Hepatocyte (in vitro differentiated cells): ENCODE data around the gene WNT4. TPM values are rescaled to one million over a fixed set of nuclear protein-coding genes. Genes with fewer than 3 reads are reported as not detected.
A peak's percentile ranks its signal among the peaks of the same experiment; 100 is the strongest.

Experiments
- DNase-seq: peaks from one replicate; pipeline ENCODE4 v3.0.0-alpha.2; 2016; ENCODE audit warnings: low spot score
- H2AFZ ChIP-seq: fragments of 200-600 bp; sonication (generic); 2 replicates; pipeline ENCODE4 v1.6.0; 2016; ENCODE audit warnings: antibody characterized with exemption, mild to moderate bottlenecking
- H3K27ac ChIP-seq: fragments of 200-600 bp; sonication (generic); 2 replicates; pipeline ENCODE4 v1.5.1; 2016; ENCODE audit warnings: mild to moderate bottlenecking
- H3K27me3 ChIP-seq: fragments of 200-600 bp; sonication (generic); 2 replicates; pipeline ENCODE4 v1.6.1; 2016
- H3K36me3 ChIP-seq: fragments of 200-600 bp; sonication (generic); replicated peaks from 2 replicates; pipeline ENCODE4 v1.5.1; 2016; ENCODE audit warnings: low read depth; ENCODE audit not compliant: insufficient read depth
- H3K4me1 ChIP-seq: fragments of 200-600 bp; sonication (generic); 2 replicates; pipeline ENCODE4 v1.5.1; 2016; ENCODE audit warnings: mild to moderate bottlenecking, moderate library complexity; ENCODE audit not compliant: insufficient read depth
- H3K4me2 ChIP-seq: fragments of 200-600 bp; sonication (generic); 2 replicates; pipeline ENCODE4 v1.6.0; 2016
- H3K4me3 ChIP-seq: fragments of 200-600 bp; sonication (generic); 2 replicates; pipeline ENCODE4 v1.5.1; 2016; ENCODE audit warnings: mild to moderate bottlenecking
- H3K79me2 ChIP-seq: fragments of 200-600 bp; sonication (generic); 2 replicates; pipeline ENCODE4 v1.6.0; 2017; ENCODE audit warnings: mild to moderate bottlenecking
- H3K9me2 ChIP-seq: fragments of 200-600 bp; sonication (generic); replicated peaks from 2 replicates; pipeline ENCODE4 v1.6.0; 2017; ENCODE audit warnings: mild to moderate bottlenecking; ENCODE audit not compliant: insufficient read depth
- H3K9me3 ChIP-seq: fragments of 200-600 bp; sonication (generic); 2 replicates; pipeline ENCODE4 v1.5.1; 2016; ENCODE audit warnings: low read depth, mild to moderate bottlenecking
- H4K20me1 ChIP-seq: fragments of 200-600 bp; sonication (generic); 2 replicates; pipeline ENCODE4 v1.6.0; 2016; ENCODE audit warnings: mild to moderate bottlenecking; ENCODE audit not compliant: insufficient read depth, poor library complexity, severe bottlenecking
- EZH2 ChIP-seq: fragments of 200-600 bp; sonication (generic); IDR thresholded peaks from 2 replicates; pipeline ENCODE4 v1.6.1; 2016; ENCODE audit warnings: antibody characterized with exemption, mild to moderate bottlenecking, borderline replicate concordance
- EZH2phosphoT487 ChIP-seq: fragments of 200-600 bp; sonication (generic); IDR thresholded peaks from one replicate; pipeline ENCODE4 v1.6.1; 2018; ENCODE audit warnings: antibody characterized with exemption, mild to moderate bottlenecking, low read depth, moderate library complexity; ENCODE audit not compliant: unreplicated experiment, severe bottlenecking
- WGBS: methylation state at CpG from one replicate; pipeline ENCODE4 v1.1.6; 2016; ENCODE audit warnings: low lambda C conversion rate; ENCODE audit errors: missing lambda C conversion rate; 5-methylcytosine and 5-hydroxymethylcytosine counted together
- polyA plus RNA-seq: library from polyadenylated mRNA; unstranded; fragments of >200 nt; fragmentation: Nextera tagmentation; extraction: Ambion mirVana; gene quantifications from 2 replicates; pipeline ENCODE4 v1.2.1, GENCODE V29; 2016
- total RNA-seq: library from RNA; depleted of rRNA; stranded (reverse); fragments of >200 nt; gene quantifications from 2 replicates; pipeline ENCODE4 v1.2.3, GENCODE V29; 2014
- TF ChIP-seq, protein P1 (sequence below): fragments of 200-600 bp; sonication (generic); IDR thresholded peaks from 2 replicates; pipeline ENCODE4 v1.5.1; 2016; ENCODE audit warnings: antibody characterized with exemption, mild to moderate bottlenecking; ENCODE audit not compliant: poor library complexity

The WNT4 gene
- total and polyA plus RNA-seq, 2 experiments from 2014 or later, result 1.7 to 5.1 TPM

GRCh38 chr1:22115286-22115685 is 27.6 kb downstream of the WNT4 start:
- peaks cover 39% of the 10 kb centered on the region for H4K20me1 ChIP-seq

DNA sequence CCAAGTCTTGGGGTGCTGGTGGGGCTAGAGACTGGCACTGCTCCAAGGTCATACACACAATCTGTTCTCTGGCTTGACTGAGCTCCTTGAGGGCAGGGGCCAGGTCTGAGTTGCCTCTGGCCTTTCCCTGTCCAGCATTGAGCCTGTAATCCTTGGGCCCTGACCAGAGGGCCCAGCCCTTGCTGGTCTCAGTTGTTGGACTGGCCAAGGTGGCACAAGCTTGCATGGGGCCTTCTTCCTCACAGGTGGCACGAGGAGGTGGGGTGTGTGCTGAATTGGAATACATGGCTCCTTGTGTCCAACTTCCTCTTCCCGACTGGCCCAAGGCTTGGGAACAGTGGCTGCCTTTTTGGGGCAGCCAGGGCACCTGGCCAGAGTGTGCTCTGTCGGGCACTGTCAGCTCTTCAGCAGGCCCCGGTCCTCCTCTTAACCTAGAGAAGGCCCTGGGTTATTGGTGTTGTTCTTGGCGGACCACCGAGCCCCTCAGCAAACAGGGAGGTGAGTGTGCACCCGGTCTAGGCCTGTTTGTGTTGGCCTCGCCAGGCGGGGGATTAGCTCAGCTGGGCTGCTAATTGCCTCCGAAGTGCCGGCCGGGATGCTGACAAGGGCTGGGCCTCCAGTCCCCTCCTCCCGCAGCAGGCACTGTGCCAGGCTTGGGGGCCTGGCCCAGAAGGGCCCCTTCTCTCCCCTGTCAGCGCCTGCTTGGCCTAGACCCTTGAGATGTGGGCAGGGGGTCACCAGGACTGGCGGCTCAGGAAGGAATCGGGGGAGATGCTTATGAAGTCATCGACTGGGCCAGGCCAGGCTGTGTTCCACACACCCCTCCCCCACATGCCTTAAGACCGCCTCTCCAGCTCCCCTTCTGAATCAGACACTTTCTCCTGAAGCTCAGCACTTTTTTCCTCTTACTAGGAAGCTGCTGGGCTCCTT is 28.5 kb downstream of the WNT4 start:
- H3K9me3 ChIP-seq, result no peaks in the 10 kb centered on the region
- H3K36me3 ChIP-seq, result no peaks in the 10 kb centered on the region
- no peaks in the 10 kb centered on the region for H3K27me3 ChIP-seq
- H4K20me1 ChIP-seq, result peaks cover 41% of the 10 kb centered on the region
- no peaks in the 10 kb centered on the region for H3K9me2 ChIP-seq
- H3K4me1 ChIP-seq, result peaks cover 15% of the 10 kb centered on the region
- H3K79me2 ChIP-seq, result peaks cover 31% of the 10 kb centered on the region
- WGBS, result 57% methylated on average over 18 of the region's 18 CpGs
- peak; percentile 67 for DNase-seq
- no peak overlapping the region for H3K4me3 ChIP-seq
- peak overlapping the region; percentile 45 for H3K27ac ChIP-seq
- TF ChIP-seq, protein P1, sequence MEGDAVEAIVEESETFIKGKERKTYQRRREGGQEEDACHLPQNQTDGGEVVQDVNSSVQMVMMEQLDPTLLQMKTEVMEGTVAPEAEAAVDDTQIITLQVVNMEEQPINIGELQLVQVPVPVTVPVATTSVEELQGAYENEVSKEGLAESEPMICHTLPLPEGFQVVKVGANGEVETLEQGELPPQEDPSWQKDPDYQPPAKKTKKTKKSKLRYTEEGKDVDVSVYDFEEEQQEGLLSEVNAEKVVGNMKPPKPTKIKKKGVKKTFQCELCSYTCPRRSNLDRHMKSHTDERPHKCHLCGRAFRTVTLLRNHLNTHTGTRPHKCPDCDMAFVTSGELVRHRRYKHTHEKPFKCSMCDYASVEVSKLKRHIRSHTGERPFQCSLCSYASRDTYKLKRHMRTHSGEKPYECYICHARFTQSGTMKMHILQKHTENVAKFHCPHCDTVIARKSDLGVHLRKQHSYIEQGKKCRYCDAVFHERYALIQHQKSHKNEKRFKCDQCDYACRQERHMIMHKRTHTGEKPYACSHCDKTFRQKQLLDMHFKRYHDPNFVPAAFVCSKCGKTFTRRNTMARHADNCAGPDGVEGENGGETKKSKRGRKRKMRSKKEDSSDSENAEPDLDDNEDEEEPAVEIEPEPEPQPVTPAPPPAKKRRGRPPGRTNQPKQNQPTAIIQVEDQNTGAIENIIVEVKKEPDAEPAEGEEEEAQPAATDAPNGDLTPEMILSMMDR, result no peak
- TF ChIP-seq EZH2, result no peak
- TF ChIP-seq EZH2phosphoT487, result no peak
- no peak overlapping the region for H2AFZ ChIP-seq
- H3K4me2 ChIP-seq, result peak overlapping the region; percentile 12

More at GRCh38 chr1:22115286-22115685, 27.6 kb downstream of the WNT4 start:
- H2AFZ ChIP-seq, result no peak overlapping the region
- H3K79me2 ChIP-seq, result peaks cover 23% of the 10 kb centered on the region
- no peaks in the 10 kb centered on the region for H3K36me3 ChIP-seq
- peak overlapping the region; percentile 12 for H3K4me2 ChIP-seq
- no peaks in the 10 kb centered on the region for H3K27me3 ChIP-seq
- H3K9me2 ChIP-seq, result no peaks in the 10 kb centered on the region
- no peak overlapping the region for H3K4me3 ChIP-seq
- H3K4me1 ChIP-seq, result peaks cover 12% of the 10 kb centered on the region
- DNase-seq, result no peak
- WGBS, result 90% methylated on average over 6 of the region's 6 CpGs
- TF ChIP-seq, protein P1, result no peak
- TF ChIP-seq EZH2, result no peak
- TF ChIP-seq EZH2phosphoT487, result no peak
- H3K9me3 ChIP-seq, result no peaks in the 10 kb centered on the region
- H3K27ac ChIP-seq, result peak overlapping the region; percentile 45

- H4K20me1 ChIP-seq, result peaks cover 43% of the 10 kb centered on the region
- H2AFZ ChIP-seq, result no peak overlapping the region
- peaks cover 44% of the 10 kb centered on the region for H3K79me2 ChIP-seq
- no peaks in the 10 kb centered on the region for H3K9me3 ChIP-seq
- H3K4me1 ChIP-seq, result peaks cover 26% of the 10 kb centered on the region
- TF ChIP-seq EZH2, result no peak
- TF ChIP-seq, protein P1, result no peak
- TF ChIP-seq EZH2phosphoT487, result no peak
- H3K36me3 ChIP-seq, result no peaks in the 10 kb centered on the region
- H3K4me2 ChIP-seq, result no peak overlapping the region
- no peak overlapping the region for H3K27ac ChIP-seq
- 75% methylated on average over 3 of the region's 3 CpGs for WGBS
- H3K27me3 ChIP-seq, result no peaks in the 10 kb centered on the region
- no peaks in the 10 kb centered on the region for H3K9me2 ChIP-seq
- H3K4me3 ChIP-seq, result no peak overlapping the region
- no peak for DNase-seq
Measured at GRCh38 chr1:22112554-22112953, 30.3 kb downstream of the WNT4 start.
